Epithelial cell of proximal tubule (primary cell): Measurements from ENCODE around the gene AHCTF1. TPM values are rescaled to one million over a fixed set of nuclear protein-coding genes. Genes with fewer than 3 reads are reported as not detected.

Experiments
- DNase-seq: peaks from one replicate; pipeline ENCODE4 v3.0.0-alpha.2; 2011; ENCODE audit warnings: low read depth
- H3K4me3 ChIP-seq: 2 replicates; pipeline ENCODE4 v1.5.1; 2011; ENCODE audit warnings: low read depth, mild to moderate bottlenecking, low read length
- total RNA-seq: library from RNA; depleted of rRNA; stranded (reverse); fragments of >200 nt; gene quantifications from 2 replicates; pipeline ENCODE4 v1.2.3, GENCODE V29; 2015
- TF ChIP-seq, protein P1 (sequence below): conservative IDR thresholded peaks from 2 replicates; pipeline ENCODE4 v1.5.1; 2012; ENCODE audit warnings: low read depth, mild to moderate bottlenecking, low read length

The AHCTF1 gene
- total RNA-seq, 1 donor from 2014 or later, result 20.0 TPM

DNA sequence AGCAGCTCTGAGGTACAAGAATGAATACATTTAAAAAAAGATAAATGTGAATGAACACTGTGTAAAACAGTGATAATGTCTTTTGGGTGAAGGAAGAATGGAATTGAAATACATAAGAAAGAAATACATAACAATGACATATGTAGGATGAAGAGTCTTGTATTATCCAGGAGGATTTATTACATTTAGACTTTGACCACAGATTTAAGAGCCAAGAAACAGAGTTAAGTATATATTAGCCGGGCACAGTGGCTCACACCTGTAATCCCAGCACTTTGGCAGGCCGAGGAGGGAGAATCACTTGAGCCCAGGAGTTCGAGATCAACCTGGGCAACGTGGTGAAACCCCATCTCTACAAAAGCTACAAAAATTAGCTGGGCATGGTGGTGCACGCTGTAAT lies 127.9 kb downstream of the AHCTF1 start:
- TF ChIP-seq, protein P1, sequence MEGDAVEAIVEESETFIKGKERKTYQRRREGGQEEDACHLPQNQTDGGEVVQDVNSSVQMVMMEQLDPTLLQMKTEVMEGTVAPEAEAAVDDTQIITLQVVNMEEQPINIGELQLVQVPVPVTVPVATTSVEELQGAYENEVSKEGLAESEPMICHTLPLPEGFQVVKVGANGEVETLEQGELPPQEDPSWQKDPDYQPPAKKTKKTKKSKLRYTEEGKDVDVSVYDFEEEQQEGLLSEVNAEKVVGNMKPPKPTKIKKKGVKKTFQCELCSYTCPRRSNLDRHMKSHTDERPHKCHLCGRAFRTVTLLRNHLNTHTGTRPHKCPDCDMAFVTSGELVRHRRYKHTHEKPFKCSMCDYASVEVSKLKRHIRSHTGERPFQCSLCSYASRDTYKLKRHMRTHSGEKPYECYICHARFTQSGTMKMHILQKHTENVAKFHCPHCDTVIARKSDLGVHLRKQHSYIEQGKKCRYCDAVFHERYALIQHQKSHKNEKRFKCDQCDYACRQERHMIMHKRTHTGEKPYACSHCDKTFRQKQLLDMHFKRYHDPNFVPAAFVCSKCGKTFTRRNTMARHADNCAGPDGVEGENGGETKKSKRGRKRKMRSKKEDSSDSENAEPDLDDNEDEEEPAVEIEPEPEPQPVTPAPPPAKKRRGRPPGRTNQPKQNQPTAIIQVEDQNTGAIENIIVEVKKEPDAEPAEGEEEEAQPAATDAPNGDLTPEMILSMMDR, result no peak
- DNase-seq, result no peak
- no peak overlapping the region for H3K4me3 ChIP-seq

DNA sequence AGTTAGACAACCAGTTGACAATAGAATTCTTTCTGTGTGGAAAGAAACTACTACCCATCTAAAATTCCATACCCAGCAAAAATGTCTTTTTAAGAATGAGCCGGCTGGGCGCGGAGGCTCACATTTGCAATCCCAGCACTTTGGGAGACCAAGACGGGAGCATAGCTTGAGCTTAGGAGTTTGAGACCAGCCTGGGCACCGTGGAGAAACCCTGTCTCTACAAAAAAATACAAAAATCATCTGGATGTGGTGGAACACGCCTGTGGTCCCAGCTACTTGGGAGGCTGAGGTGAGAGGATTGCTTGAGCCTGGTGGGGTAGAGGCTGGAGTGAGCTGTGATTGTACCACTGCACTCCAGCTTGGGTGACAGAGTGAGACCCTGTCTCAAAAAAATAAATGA lies 128.4 kb downstream of the AHCTF1 start:
- TF ChIP-seq, protein P1, result no peak
- H3K4me3 ChIP-seq, result no peak overlapping the region
- no peak for DNase-seq

DNA sequence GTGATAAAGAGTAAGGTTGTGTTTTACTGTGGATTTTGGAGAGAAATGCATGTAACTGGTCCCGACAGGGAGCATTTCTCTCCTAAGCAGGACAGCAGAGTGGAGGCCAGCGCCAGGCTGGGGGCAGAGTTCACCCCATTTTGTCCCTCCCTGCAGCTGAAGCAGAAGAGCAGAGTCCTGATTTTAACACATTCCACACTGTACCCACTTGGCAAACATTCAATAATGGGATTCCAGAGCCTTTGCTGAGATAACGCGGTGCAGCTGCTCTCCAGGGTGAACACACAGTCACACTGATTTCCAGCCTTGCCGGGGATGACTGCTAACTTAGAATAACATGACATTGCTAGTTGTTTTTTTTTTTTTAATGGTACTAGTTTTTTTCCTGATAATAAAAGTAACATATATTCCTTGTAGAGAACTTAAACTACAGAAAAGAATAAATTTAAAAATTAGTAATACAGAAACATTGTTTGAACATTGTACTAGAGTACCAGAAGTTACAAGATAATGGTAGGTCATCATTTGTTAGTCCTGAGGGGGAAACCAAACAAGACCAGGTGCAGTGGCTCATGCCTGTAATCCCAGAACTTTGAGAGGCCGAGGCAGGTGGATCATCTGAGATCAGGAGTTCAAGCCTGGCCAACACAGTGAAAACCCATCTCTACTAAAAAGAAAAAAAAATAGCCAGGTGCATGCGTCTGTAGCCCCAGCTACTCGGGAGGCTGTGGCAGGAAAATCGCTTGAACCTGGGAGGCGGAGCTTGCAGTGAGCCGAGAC lies 130.3 kb downstream of the AHCTF1 start:
- DNase-seq, result no peak
- H3K4me3 ChIP-seq, result no peak overlapping the region
- TF ChIP-seq, protein P1, result no peak

DNA sequence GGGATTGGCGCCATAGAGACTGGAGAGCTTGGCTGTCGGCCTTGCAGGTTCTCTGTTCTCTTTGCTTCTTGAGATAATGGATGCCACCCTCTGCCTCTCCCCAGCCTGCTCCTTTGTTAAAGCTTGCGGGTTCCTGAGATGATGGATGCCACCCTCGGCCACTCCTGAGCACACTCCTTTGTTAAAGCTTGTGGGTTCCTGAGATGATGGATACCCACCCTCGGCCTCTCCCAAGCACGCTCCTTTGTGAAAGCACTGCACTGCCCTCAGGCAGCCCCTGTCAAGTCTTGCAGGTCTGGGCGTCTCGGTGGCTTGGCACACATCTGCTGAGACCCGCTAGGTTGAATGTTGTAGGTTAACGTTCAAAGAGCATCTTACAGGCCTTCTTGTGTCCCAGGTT lies 131.0 kb downstream of the AHCTF1 start:
- H3K4me3 ChIP-seq, result no peak overlapping the region
- DNase-seq, result no peak
- TF ChIP-seq, protein P1, result no peak

DNA sequence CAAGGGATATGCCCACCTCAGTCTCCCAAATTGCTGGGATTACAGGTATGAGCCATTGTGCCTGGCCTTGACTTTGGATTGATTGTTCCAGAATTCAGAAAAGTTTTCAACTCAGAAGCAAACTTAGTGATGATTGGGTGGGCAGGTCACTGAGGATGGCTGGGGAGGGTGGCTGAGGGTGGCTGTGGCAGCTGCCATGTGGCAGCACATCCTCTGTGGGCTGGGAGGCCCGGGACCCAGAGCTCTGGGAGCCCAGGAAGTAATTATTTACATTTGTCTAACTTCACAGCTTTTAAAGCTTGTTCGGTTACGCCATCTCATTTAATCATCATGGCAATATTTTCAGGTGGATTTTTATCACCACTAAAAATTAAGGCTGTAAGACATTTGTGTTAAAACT lies 131.4 kb downstream of the AHCTF1 start:
- no peak overlapping the region for H3K4me3 ChIP-seq
- TF ChIP-seq, protein P1, result no peak
- no peak for DNase-seq

DNA sequence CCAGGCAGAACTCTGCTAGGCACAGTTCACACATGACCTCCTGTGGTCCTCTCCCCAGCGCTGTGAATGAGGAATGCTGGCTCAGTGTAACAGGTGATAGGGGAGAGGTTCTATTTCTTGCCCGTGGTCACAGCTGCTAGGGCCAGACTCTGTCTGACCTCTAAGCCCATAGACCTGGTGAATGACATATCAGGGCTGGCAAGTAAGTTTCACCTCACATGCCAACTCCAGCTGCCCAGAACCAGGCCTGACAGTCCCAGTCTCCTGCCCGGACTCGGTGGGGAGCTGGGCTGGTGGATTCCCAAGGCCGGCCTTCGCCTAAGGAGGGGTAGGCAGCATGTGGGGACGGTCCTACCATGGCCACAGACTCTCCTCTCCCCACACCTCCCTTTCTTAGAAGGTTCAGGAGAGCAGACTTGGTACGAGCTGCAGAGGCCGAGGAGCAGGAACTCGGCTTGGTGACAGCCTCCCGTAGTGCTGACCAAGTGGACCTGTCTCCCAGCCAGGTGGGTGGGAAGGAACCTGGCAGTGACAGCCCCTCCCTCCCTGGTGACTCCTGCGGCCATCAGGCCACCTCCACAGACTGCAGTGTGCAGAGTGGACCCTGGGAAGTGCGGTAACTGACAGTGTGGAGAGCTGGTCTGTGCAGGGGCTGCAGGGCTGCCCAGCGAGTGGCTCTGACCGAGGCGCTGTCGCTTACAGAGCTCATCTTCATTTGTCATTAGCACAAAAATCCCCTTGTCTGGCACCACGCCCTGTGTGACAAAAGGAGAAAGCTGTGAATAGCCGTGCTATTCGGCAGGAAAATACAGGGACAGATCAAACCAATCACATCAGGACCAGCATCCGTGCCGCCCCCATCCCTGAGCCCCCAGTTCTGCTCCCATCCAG lies 132.9 kb downstream of the AHCTF1 start:
- TF ChIP-seq, protein P1, result no peak

More for the DNA sequence above, 132.9 kb downstream of the AHCTF1 start:
- H3K4me3 ChIP-seq, result no peak overlapping the region
- DNase-seq, result no peak
